ENCODE results near the gene GAS2. TPM values are rescaled to one million over a fixed set of nuclear protein-coding genes. Genes with fewer than 3 reads are reported as not detected.

Gene GAS2
- total and polyA plus RNA-seq, 4 donors: 0.58 to 9.8 (median 1.2) TPM

- Histone ChIP-seq H3K27me3 (ENCODE audit: control insufficient read depth in 3 of 3, insufficient read depth in 3 of 3, low read length in 2 of 3) (peaks cover 0 to 6% (median 0%) of the 10 kb centered on the region in 3 donors), H3K9me3 (ENCODE audit: control insufficient read depth in 4 of 4, insufficient read depth in 3 of 4, low read length in 3 of 4) (peaks cover 0 to 3% (median 0%) of the 10 kb centered on the region in 4 donors), H3K4me1 (ENCODE audit: control insufficient read depth in 5 of 5, insufficient read depth in 5 of 5, low read length in 5 of 5) (peaks cover 0 to 11% (median 0%) of the 10 kb centered on the region in 5 donors), H3K36me3 (ENCODE audit: control insufficient read depth in 4 of 4, insufficient read depth in 4 of 4, low read length in 4 of 4) (no peaks in the 10 kb centered on the region), H3K27ac (ENCODE audit: low read depth in 1 of 2, low read length in 1 of 2) (peak overlapping the region in 1 of 2 donors; percentile 96), H3K9ac (ENCODE audit: insufficient read depth in 1 of 2, low read length in 2 of 2) (no peak overlapping the region), H3K4me3 (no peak overlapping the region)
- ATAC-seq (ENCODE audit: insufficient read depth, low FRiP score): no peak
- DNase-seq: peak in 1 of 3 donors; percentile 22
- WGBS, 2 donors: 47 to 49% methylated on average over 3 of the region's 3 CpGs
- no peak for TF ChIP-seq CTCF (IDR thresholded peaks at IDR 0.05; ENCODE audit: control extremely low read depth, extremely low read depth)
Observed at GRCh38 chr11:22668005-22668796, 1.8 kb downstream of the GAS2 start.

GRCh38 chr11:22669368-22669767 lies 3.0 kb downstream of the GAS2 start:
- Histone ChIP-seq H3K9ac (ENCODE audit: insufficient read depth in 1 of 2, low read length in 2 of 2) (no peak overlapping the region), H3K4me3 (no peak overlapping the region), H3K4me1 (ENCODE audit: control insufficient read depth in 5 of 5, insufficient read depth in 5 of 5, low read length in 5 of 5) (peaks cover 0 to 11% (median 0%) of the 10 kb centered on the region in 5 donors), H3K36me3 (ENCODE audit: control insufficient read depth in 4 of 4, insufficient read depth in 4 of 4, low read length in 4 of 4) (no peaks in the 10 kb centered on the region), H3K27ac (ENCODE audit: low read depth in 1 of 2, low read length in 1 of 2) (peak overlapping the region in 1 of 2 donors; percentile 21), H3K9me3 (ENCODE audit: control insufficient read depth in 4 of 4, insufficient read depth in 3 of 4, low read length in 3 of 4) (peaks cover 0 to 3% (median 0%) of the 10 kb centered on the region in 4 donors), H3K27me3 (ENCODE audit: control insufficient read depth in 3 of 3, insufficient read depth in 3 of 3, low read length in 2 of 3) (peaks cover 0 to 6% (median 0%) of the 10 kb centered on the region in 3 donors)
- TF ChIP-seq CTCF (IDR thresholded peaks at IDR 0.05; ENCODE audit: control extremely low read depth, extremely low read depth): no peak
- WGBS, 2 donors: 88 to 94% methylated on average over 2 of the region's 2 CpGs
- DNase-seq: no peak
- no peak for ATAC-seq (ENCODE audit: insufficient read depth, low FRiP score)

GRCh38 chr11:22670830-22671229 lies 4.4 kb downstream of the GAS2 start:
- TF ChIP-seq CTCF (IDR thresholded peaks at IDR 0.05; ENCODE audit: control extremely low read depth, extremely low read depth): no peak
- Histone ChIP-seq H3K4me3 (no peak overlapping the region), H3K36me3 (ENCODE audit: control insufficient read depth in 4 of 4, insufficient read depth in 4 of 4, low read length in 4 of 4) (no peaks in the 10 kb centered on the region), H3K9me3 (ENCODE audit: control insufficient read depth in 4 of 4, insufficient read depth in 3 of 4, low read length in 3 of 4) (peaks cover 0 to 3% (median 0%) of the 10 kb centered on the region in 4 donors), H3K27me3 (ENCODE audit: control insufficient read depth in 3 of 3, insufficient read depth in 3 of 3, low read length in 2 of 3) (peaks cover 0 to 6% (median 0%) of the 10 kb centered on the region in 3 donors), H3K4me1 (ENCODE audit: control insufficient read depth in 5 of 5, insufficient read depth in 5 of 5, low read length in 5 of 5) (peaks cover 0 to 10% (median 0%) of the 10 kb centered on the region in 5 donors), H3K27ac (ENCODE audit: low read depth in 1 of 2, low read length in 1 of 2) (no peak overlapping the region), H3K9ac (ENCODE audit: insufficient read depth in 1 of 2, low read length in 2 of 2) (no peak overlapping the region)
- ATAC-seq (ENCODE audit: insufficient read depth, low FRiP score) (no peak), DNase-seq (no peak)
- 72 to 83% methylated on average over 1 of the region's 1 CpG for WGBS, 2 donors

Measured in lung (tissue), 12 donors.